WTC11 (cell line): ENCODE data around the gene FGD6. TPM values are rescaled to one million over a fixed set of nuclear protein-coding genes. Genes with fewer than 3 reads are reported as not detected.

Experiments used
- ATAC-seq: fragments of 200-7000 bp; cut with Tn5 transposase; 2 replicates; pipeline ENCODE4 v1.10.0; 2021; ENCODE audit warnings: mild to moderate bottlenecking, moderate library complexity
- CTCF ChIA-PET: fragments of 300-600 bp; sonication (Branson Sonifier 250); formaldehyde crosslinking; loops from one replicate; lab custom pipeline; 2021; ENCODE audit warnings: antibody characterized with exemption; lab: Charles Lee
- POLR2A ChIA-PET: fragments of 350-600 bp; sonication (Branson Sonifier 250); formaldehyde crosslinking; loops from one replicate; lab custom pipeline; 2021; ENCODE audit warnings: antibody characterized with exemption; lab: Charles Lee
- DNase-seq: peaks from one replicate; pipeline ENCODE4 v3.0.0; 2021; ENCODE audit warnings: low spot score
- H3K27ac Mint-ChIP-seq: 2 replicates; pipeline ENCODE4 v1.8.0; 2021; ENCODE audit warnings: mixed read lengths
- H3K27me3 Mint-ChIP-seq: 2 replicates; pipeline ENCODE4 v1.8.0; 2021; ENCODE audit warnings: low read depth, mild to moderate bottlenecking, moderate library complexity, mixed read lengths
- H3K36me3 Mint-ChIP-seq: 2 replicates; pipeline ENCODE4 v1.8.0; 2021; ENCODE audit warnings: mixed read lengths
- H3K4me1 Mint-ChIP-seq: 2 replicates; pipeline ENCODE4 v1.8.0; 2022; ENCODE audit warnings: mixed read lengths
- H3K4me3 Mint-ChIP-seq: 2 replicates; pipeline ENCODE4 v1.8.0; 2021; ENCODE audit warnings: mild to moderate bottlenecking, moderate library complexity, mixed read lengths
- H3K9me3 Mint-ChIP-seq: 2 replicates; pipeline ENCODE4 v1.8.0; 2021; ENCODE audit warnings: mixed read lengths
- CREB1 ChIP-seq: sonication (generic); formaldehyde crosslinking; IDR thresholded peaks from 2 replicates; pipeline ENCODE4 v1.8.0; 2023; ENCODE audit warnings: mild to moderate bottlenecking, missing genetic modification reagents
- FOXK1 ChIP-seq: sonication (generic); formaldehyde crosslinking; IDR thresholded peaks from 2 replicates; pipeline ENCODE4 v1.8.0; 2022; ENCODE audit warnings: mild to moderate bottlenecking, moderate library complexity, missing genetic modification reagents
- GABPB1 ChIP-seq: sonication (generic); formaldehyde crosslinking; IDR thresholded peaks from 2 replicates; pipeline ENCODE4 v1.8.1; 2023; ENCODE audit warnings: mild to moderate bottlenecking, missing genetic modification reagents
- GRHL2 ChIP-seq: fragments of 250-450 bp; sonication (Bioruptor Pico); IDR thresholded peaks from 2 replicates; pipeline ENCODE4 v1.8.0; 2022; ENCODE audit warnings: mild to moderate bottlenecking, moderate library complexity; ENCODE audit not compliant: insufficient replicate concordance, severe bottlenecking
- KAT7 ChIP-seq: sonication (generic); formaldehyde crosslinking; IDR thresholded peaks from 2 replicates; pipeline ENCODE4 v1.8.1; 2023; ENCODE audit warnings: missing genetic modification reagents, mild to moderate bottlenecking, borderline replicate concordance
- MXD4 ChIP-seq: fragments of 250-450 bp; sonication (Bioruptor Pico); IDR thresholded peaks from 2 replicates; pipeline ENCODE4 v1.8.0; 2021; ENCODE audit warnings: mild to moderate bottlenecking, moderate library complexity, borderline replicate concordance
- NR1H2 ChIP-seq: sonication (generic); formaldehyde crosslinking; IDR thresholded peaks from 2 replicates; pipeline ENCODE4 v1.9.0; 2021; ENCODE audit warnings: mild to moderate bottlenecking, moderate library complexity, missing genetic modification reagents
- NR3C1 ChIP-seq: sonication (generic); formaldehyde crosslinking; conservative IDR thresholded peaks from 2 replicates; pipeline ENCODE4 v1.8.1; 2023; ENCODE audit warnings: low read depth, mild to moderate bottlenecking, missing genetic modification reagents
- PRRX2 ChIP-seq: fragments of 250-450 bp; sonication (Bioruptor Pico); IDR thresholded peaks from 2 replicates; pipeline ENCODE4 v1.8.0; 2021; ENCODE audit warnings: mild to moderate bottlenecking
- RORB ChIP-seq: fragments of 250-450 bp; sonication (Bioruptor Pico); IDR thresholded peaks from 2 replicates; pipeline ENCODE4 v1.9.0; 2021; ENCODE audit warnings: mild to moderate bottlenecking
- ZNF232 ChIP-seq: sonication (generic); formaldehyde crosslinking; IDR thresholded peaks from 2 replicates; pipeline ENCODE4 v1.8.0; 2022; ENCODE audit warnings: mild to moderate bottlenecking, missing genetic modification reagents
- ZNF396 ChIP-seq: fragments of 250-450 bp; sonication (Bioruptor Pico); IDR thresholded peaks from 2 replicates; pipeline ENCODE4 v1.8.0; 2021; ENCODE audit warnings: mild to moderate bottlenecking, moderate library complexity, borderline replicate concordance
- total RNA-seq: library from RNA; stranded (reverse); gene quantifications from 3 replicates; pipeline ENCODE4 v1.2.3, GENCODE V29; 2021
- TF ChIP-seq, protein P1 (sequence below): fragments of 250-450 bp; sonication (Bioruptor Pico); IDR thresholded peaks from 2 replicates; pipeline ENCODE4 v1.8.0; 2021; ENCODE audit warnings: mild to moderate bottlenecking
- TF ChIP-seq, protein P2 (sequence below): fragments of 250-450 bp; sonication (Bioruptor Pico); IDR thresholded peaks from 2 replicates; pipeline ENCODE4 v1.9.0; 2021; ENCODE audit warnings: moderate library complexity, mild to moderate bottlenecking, inconsistent platforms, borderline replicate concordance
- TF ChIP-seq, protein P3 (sequence below): sonication (generic); formaldehyde crosslinking; IDR thresholded peaks from 2 replicates; pipeline ENCODE4 v1.8.1; 2022; ENCODE audit warnings: mild to moderate bottlenecking, moderate library complexity, missing genetic modification reagents
- TF ChIP-seq, protein P4 (sequence below): sonication (generic); formaldehyde crosslinking; IDR thresholded peaks from 2 replicates; pipeline ENCODE4 v1.8.1; 2022; ENCODE audit warnings: low read depth, missing genetic modification reagents, borderline replicate concordance
- TF ChIP-seq, protein P5 (sequence below): sonication (generic); formaldehyde crosslinking; IDR thresholded peaks from 2 replicates; pipeline ENCODE4 v1.8.0; 2023; ENCODE audit warnings: mild to moderate bottlenecking, missing genetic modification reagents
- TF ChIP-seq, protein P6 (sequence below): fragments of 250-450 bp; sonication (Bioruptor Pico); IDR thresholded peaks from 2 replicates; pipeline ENCODE4 v1.9.0; 2021; ENCODE audit warnings: mild to moderate bottlenecking
- TF ChIP-seq, protein P7 (sequence below): sonication (generic); formaldehyde crosslinking; conservative IDR thresholded peaks from 2 replicates; pipeline ENCODE4 v1.8.1; 2022; ENCODE audit warnings: mild to moderate bottlenecking, missing genetic modification reagents

Gene FGD6
- total RNA-seq, 1 experiment from 2014 or later: 28.2 TPM

DNA sequence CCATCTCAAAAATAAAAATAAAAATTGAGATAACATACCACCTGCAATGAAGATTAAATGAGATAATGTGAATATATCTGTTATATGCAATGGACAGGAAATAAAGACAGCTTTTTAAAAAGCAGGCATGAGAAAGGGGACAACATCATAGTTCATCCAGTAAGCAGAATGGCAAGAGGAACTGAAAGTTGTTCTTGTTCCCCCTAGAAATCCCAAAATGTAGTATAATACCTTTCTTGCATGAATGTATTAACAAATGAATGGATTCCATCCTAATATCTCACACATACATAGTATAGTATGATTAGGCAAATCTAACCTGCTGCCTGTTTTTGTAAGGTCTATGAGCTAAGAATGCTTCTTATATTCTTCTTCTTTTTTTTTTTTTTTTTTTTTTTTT is 31.4 kb downstream of the FGD6 start:
- CTCF ChIA-PET: no interaction called here
- POLR2A ChIA-PET: no interaction called here

DNA sequence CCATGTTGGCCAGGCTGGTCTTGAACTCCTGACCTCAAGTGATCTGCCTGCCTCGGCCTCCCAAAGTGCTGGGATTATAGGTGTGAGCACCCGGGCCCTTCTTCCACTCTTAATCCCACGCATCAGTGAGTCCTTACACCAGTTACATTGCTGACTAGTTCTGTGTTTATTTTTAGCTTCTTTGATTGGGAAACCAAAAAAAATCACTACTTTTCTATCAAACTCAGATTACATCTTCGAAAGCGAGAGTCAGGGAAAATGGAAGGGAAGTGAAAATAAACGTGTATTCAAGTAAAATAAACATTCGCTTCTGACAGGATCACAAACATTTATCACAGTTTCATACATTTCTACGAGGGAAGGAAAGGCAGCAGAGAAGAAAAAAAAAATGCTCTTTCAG is 32.2 kb downstream of the FGD6 start:
- no peak overlapping the region for H3K4me3 Mint-ChIP-seq
- H3K4me1 Mint-ChIP-seq: peaks cover 30% of the 10 kb centered on the region
- no peak overlapping the region for H3K27ac Mint-ChIP-seq
- no peak for DNase-seq
- H3K27me3 Mint-ChIP-seq: no peaks in the 10 kb centered on the region
- TF ChIP-seq GRHL2 (CRISPR knock-in tag) (no peak), CREB1 (CRISPR knock-in tag) (no peak), FOXK1 (CRISPR knock-in tag) (no peak), MXD4 (CRISPR knock-in tag) (no peak), ZNF396 (CRISPR knock-in tag) (no peak), KAT7 (CRISPR knock-in tag) (no peak), RORB (CRISPR knock-in tag) (no peak), PRRX2 (CRISPR knock-in tag) (no peak), ZNF232 (CRISPR knock-in tag) (no peak), GABPB1 (CRISPR knock-in tag) (no peak), NR3C1 (CRISPR knock-in tag) (no peak), NR1H2 (CRISPR knock-in tag) (no peak)
- TF ChIP-seq, protein P1, sequence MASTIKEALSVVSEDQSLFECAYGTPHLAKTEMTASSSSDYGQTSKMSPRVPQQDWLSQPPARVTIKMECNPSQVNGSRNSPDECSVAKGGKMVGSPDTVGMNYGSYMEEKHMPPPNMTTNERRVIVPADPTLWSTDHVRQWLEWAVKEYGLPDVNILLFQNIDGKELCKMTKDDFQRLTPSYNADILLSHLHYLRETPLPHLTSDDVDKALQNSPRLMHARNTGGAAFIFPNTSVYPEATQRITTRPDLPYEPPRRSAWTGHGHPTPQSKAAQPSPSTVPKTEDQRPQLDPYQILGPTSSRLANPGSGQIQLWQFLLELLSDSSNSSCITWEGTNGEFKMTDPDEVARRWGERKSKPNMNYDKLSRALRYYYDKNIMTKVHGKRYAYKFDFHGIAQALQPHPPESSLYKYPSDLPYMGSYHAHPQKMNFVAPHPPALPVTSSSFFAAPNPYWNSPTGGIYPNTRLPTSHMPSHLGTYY: no peak
- TF ChIP-seq, protein P2, sequence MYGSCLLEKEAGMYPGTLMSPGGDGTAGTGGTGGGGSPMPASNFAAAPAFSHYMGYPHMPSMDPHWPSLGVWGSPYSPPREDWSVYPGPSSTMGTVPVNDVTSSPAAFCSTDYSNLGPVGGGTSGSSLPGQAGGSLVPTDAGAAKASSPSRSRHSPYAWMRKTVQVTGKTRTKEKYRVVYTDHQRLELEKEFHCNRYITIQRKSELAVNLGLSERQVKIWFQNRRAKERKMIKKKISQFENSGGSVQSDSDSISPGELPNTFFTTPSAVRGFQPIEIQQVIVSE: no peak
- TF ChIP-seq, protein P3, sequence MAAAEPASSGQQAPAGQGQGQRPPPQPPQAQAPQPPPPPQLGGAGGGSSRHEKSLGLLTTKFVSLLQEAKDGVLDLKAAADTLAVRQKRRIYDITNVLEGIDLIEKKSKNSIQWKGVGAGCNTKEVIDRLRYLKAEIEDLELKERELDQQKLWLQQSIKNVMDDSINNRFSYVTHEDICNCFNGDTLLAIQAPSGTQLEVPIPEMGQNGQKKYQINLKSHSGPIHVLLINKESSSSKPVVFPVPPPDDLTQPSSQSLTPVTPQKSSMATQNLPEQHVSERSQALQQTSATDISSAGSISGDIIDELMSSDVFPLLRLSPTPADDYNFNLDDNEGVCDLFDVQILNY: no peak
- TF ChIP-seq, protein P4, sequence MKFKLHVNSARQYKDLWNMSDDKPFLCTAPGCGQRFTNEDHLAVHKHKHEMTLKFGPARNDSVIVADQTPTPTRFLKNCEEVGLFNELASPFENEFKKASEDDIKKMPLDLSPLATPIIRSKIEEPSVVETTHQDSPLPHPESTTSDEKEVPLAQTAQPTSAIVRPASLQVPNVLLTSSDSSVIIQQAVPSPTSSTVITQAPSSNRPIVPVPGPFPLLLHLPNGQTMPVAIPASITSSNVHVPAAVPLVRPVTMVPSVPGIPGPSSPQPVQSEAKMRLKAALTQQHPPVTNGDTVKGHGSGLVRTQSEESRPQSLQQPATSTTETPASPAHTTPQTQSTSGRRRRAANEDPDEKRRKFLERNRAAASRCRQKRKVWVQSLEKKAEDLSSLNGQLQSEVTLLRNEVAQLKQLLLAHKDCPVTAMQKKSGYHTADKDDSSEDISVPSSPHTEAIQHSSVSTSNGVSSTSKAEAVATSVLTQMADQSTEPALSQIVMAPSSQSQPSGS: no peak
- TF ChIP-seq, protein P5, sequence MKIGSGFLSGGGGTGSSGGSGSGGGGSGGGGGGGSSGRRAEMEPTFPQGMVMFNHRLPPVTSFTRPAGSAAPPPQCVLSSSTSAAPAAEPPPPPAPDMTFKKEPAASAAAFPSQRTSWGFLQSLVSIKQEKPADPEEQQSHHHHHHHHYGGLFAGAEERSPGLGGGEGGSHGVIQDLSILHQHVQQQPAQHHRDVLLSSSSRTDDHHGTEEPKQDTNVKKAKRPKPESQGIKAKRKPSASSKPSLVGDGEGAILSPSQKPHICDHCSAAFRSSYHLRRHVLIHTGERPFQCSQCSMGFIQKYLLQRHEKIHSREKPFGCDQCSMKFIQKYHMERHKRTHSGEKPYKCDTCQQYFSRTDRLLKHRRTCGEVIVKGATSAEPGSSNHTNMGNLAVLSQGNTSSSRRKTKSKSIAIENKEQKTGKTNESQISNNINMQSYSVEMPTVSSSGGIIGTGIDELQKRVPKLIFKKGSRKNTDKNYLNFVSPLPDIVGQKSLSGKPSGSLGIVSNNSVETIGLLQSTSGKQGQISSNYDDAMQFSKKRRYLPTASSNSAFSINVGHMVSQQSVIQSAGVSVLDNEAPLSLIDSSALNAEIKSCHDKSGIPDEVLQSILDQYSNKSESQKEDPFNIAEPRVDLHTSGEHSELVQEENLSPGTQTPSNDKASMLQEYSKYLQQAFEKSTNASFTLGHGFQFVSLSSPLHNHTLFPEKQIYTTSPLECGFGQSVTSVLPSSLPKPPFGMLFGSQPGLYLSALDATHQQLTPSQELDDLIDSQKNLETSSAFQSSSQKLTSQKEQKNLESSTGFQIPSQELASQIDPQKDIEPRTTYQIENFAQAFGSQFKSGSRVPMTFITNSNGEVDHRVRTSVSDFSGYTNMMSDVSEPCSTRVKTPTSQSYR (CRISPR knock-in tag): no peak
- TF ChIP-seq, protein P6, sequence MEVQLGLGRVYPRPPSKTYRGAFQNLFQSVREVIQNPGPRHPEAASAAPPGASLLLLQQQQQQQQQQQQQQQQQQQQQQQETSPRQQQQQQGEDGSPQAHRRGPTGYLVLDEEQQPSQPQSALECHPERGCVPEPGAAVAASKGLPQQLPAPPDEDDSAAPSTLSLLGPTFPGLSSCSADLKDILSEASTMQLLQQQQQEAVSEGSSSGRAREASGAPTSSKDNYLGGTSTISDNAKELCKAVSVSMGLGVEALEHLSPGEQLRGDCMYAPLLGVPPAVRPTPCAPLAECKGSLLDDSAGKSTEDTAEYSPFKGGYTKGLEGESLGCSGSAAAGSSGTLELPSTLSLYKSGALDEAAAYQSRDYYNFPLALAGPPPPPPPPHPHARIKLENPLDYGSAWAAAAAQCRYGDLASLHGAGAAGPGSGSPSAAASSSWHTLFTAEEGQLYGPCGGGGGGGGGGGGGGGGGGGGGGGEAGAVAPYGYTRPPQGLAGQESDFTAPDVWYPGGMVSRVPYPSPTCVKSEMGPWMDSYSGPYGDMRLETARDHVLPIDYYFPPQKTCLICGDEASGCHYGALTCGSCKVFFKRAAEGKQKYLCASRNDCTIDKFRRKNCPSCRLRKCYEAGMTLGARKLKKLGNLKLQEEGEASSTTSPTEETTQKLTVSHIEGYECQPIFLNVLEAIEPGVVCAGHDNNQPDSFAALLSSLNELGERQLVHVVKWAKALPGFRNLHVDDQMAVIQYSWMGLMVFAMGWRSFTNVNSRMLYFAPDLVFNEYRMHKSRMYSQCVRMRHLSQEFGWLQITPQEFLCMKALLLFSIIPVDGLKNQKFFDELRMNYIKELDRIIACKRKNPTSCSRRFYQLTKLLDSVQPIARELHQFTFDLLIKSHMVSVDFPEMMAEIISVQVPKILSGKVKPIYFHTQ: no peak
- no peaks in the 10 kb centered on the region for H3K9me3 Mint-ChIP-seq
- H3K36me3 Mint-ChIP-seq: peaks cover 4% of the 10 kb centered on the region; the same call in 1 of the 2 replicates
- CTCF ChIA-PET: no interaction called here
- POLR2A ChIA-PET: no interaction called here
- no peak for ATAC-seq

More for the DNA sequence above, 31.4 kb downstream of the FGD6 start:
- TF ChIP-seq, protein P7, sequence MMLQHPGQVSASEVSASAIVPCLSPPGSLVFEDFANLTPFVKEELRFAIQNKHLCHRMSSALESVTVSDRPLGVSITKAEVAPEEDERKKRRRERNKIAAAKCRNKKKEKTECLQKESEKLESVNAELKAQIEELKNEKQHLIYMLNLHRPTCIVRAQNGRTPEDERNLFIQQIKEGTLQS: no peak
- TF ChIP-seq, all 79 proteins: peak for 0
- Mint-ChIP-seq H3K27me3 (no peaks in the 10 kb centered on the region), H3K4me1 (peaks cover 30% of the 10 kb centered on the region), H3K27ac (no peak overlapping the region), H3K36me3 (peaks cover 4% of the 10 kb centered on the region; the same call in 1 of the 2 replicates), H3K4me3 (no peak overlapping the region), H3K9me3 (no peaks in the 10 kb centered on the region)
- DNase-seq (no peak), ATAC-seq (no peak)
